ENCODE results near the gene LMNTD1. TPM values are rescaled to one million over a fixed set of nuclear protein-coding genes. Genes with fewer than 3 reads are reported as not detected.

LMNTD1 gene
- total RNA-seq, 4 donors from 2014 or later, result not detected

GRCh38 chr12:25502596-25502995 is 50.5 kb downstream of the LMNTD1 start:
- DNase-seq (ENCODE audit: low spot score), result no peak
- TF ChIP-seq CTCF (IDR thresholded peaks at IDR 0.05), result no peak
- no peak for ATAC-seq (ENCODE audit: low FRiP score)

- TF ChIP-seq CTCF (IDR thresholded peaks at IDR 0.05), result no peak
- ATAC-seq (ENCODE audit: low FRiP score) (no peak), DNase-seq (ENCODE audit: low spot score) (no peak)
Observed at GRCh38 chr12:25502118-25502517, 51.0 kb downstream of the LMNTD1 start.

GRCh38 chr12:25501549-25501948 is 51.5 kb downstream of the LMNTD1 start:
- no peak for ATAC-seq (ENCODE audit: low FRiP score)
- DNase-seq (ENCODE audit: low spot score), result no peak
- no peak for TF ChIP-seq CTCF (IDR thresholded peaks at IDR 0.05)

- DNase-seq (ENCODE audit: low spot score) (no peak), ATAC-seq (ENCODE audit: low FRiP score) (no peak)
- TF ChIP-seq CTCF (IDR thresholded peaks at IDR 0.05), result no peak
Observed at GRCh38 chr12:25500651-25501050, 52.4 kb downstream of the LMNTD1 start.

- no peak for TF ChIP-seq CTCF (IDR thresholded peaks at IDR 0.05)
- ATAC-seq (ENCODE audit: low FRiP score) (no peak), DNase-seq (ENCODE audit: low spot score) (no peak)
Observed at GRCh38 chr12:25497021-25497420, 56.1 kb downstream of the LMNTD1 start.

- no peak for TF ChIP-seq CTCF (IDR thresholded peaks at IDR 0.05)
- no peak for ATAC-seq (ENCODE audit: low FRiP score)
- no peak for DNase-seq (ENCODE audit: low spot score)
Observed at GRCh38 chr12:25496098-25496587, 56.9 kb downstream of the LMNTD1 start.

- peak; percentile 55 for ATAC-seq (ENCODE audit: low FRiP score)
- TF ChIP-seq CTCF (IDR thresholded peaks at IDR 0.05), result no peak
- DNase-seq (ENCODE audit: low spot score), result no peak
Observed at GRCh38 chr12:25495331-25496097, 57.6 kb downstream of the LMNTD1 start.
